HEK293 (cell line): ENCODE data around the gene RBBP8NL.
A peak's percentile ranks its signal among the peaks of the same experiment; 100 is the strongest.

Source experiments
- CTCF ChIA-PET: fragments of 350-600 bp; formaldehyde crosslinking; extraction: SDS; loops from one replicate; lab custom pipeline; 2021; ENCODE audit warnings: antibody characterized with exemption; lab: Yijun Ruan, JAX
- POLR2A ChIA-PET: fragments of 300-600 bp; formaldehyde crosslinking; extraction: SDS; loops from one replicate; lab custom pipeline; 2020; ENCODE audit warnings: antibody characterized with exemption, inconsistent platforms; lab: Yijun Ruan, JAX
- H3K27ac ChIP-seq: fragments of 200-500 bp; sonication (Bioruptor generic); 2 replicates; pipeline ENCODE4 v1.5.1; 2014; ENCODE audit warnings: low read depth, low read length, control low read depth, inconsistent platforms; ENCODE audit errors: extremely low read depth
- H3K36me3 ChIP-seq, 2 experiments: fragments of 200-500 bp in 1 of 2; sonication (Bioruptor generic) in 1 of 2; 1 replicate in 1 of 2; 2 replicates in 1 of 2; pipeline ENCODE4 v1.5.1; 2014 to 2017; ENCODE audit warnings: inconsistent platforms in 2 of 2, low read length in 2 of 2; ENCODE audit not compliant: control insufficient read depth in 2 of 2, insufficient read depth in 1 of 2
- H3K4me1 ChIP-seq: fragments of 200-500 bp; sonication (Bioruptor generic); 2 replicates; pipeline ENCODE4 v1.5.1; 2014; ENCODE audit warnings: mild to moderate bottlenecking, low read length, inconsistent platforms; ENCODE audit not compliant: control insufficient read depth, insufficient read depth
- H3K4me3 ChIP-seq: 2 replicates; pipeline ENCODE4 v1.5.1; 2011; ENCODE audit warnings: low read depth, mild to moderate bottlenecking, control low read depth, low read length, moderate library complexity
- H3K9me3 ChIP-seq: fragments of 200-500 bp; sonication (Bioruptor generic); 2 replicates; pipeline ENCODE4 v1.5.1; 2014; ENCODE audit warnings: low read depth, low read length, inconsistent platforms; ENCODE audit not compliant: control insufficient read depth, insufficient read depth
- BCL11A ChIP-seq: fragments of 450-650 bp; formaldehyde crosslinking; IDR thresholded peaks from 2 replicates; pipeline ENCODE4 v1.5.1; 2016; ENCODE audit warnings: low read depth, missing biosample characterization, missing genetic modification characterization
- BCL11B ChIP-seq: fragments of 450-650 bp; formaldehyde crosslinking; IDR thresholded peaks from 2 replicates; pipeline ENCODE4 v1.5.1; 2016; ENCODE audit warnings: low read depth, missing biosample characterization, missing genetic modification characterization
- GLIS1 ChIP-seq: fragments of 450-650 bp; formaldehyde crosslinking; IDR thresholded peaks from 2 replicates; pipeline ENCODE4 v1.5.1; 2016; ENCODE audit warnings: missing biosample characterization, missing genetic modification characterization
- GLIS2 ChIP-seq: fragments of 450-650 bp; formaldehyde crosslinking; IDR thresholded peaks from 2 replicates; pipeline ENCODE4 v1.5.1; 2016; ENCODE audit warnings: missing biosample characterization, missing genetic modification characterization
- HOXC10 ChIP-seq: sonication (generic); formaldehyde crosslinking; IDR thresholded peaks from 2 replicates; pipeline ENCODE4 v1.8.1; 2023; ENCODE audit warnings: mild to moderate bottlenecking, missing genetic modification reagents
- KLF1 ChIP-seq: fragments of 450-650 bp; formaldehyde crosslinking; IDR thresholded peaks from 2 replicates; pipeline ENCODE4 v1.5.1; 2016; ENCODE audit warnings: missing biosample characterization, missing genetic modification characterization
- MEIS1 ChIP-seq: sonication (generic); formaldehyde crosslinking; IDR thresholded peaks from 2 replicates; pipeline ENCODE4 v1.8.1; 2022; ENCODE audit warnings: missing genetic modification reagents, mild to moderate bottlenecking, borderline replicate concordance
- SCRT1 ChIP-seq: fragments of 450-650 bp; formaldehyde crosslinking; IDR thresholded peaks from 2 replicates; pipeline ENCODE4 v1.5.1; 2016; ENCODE audit warnings: missing biosample characterization, missing genetic modification characterization, borderline replicate concordance
- SCRT2 ChIP-seq: fragments of 450-650 bp; formaldehyde crosslinking; IDR thresholded peaks from 2 replicates; pipeline ENCODE4 v1.5.1; 2016; ENCODE audit warnings: missing biosample characterization, missing genetic modification characterization
- SP2 ChIP-seq: fragments of 450-650 bp; formaldehyde crosslinking; IDR thresholded peaks from 2 replicates; pipeline ENCODE4 v1.5.1; 2016; ENCODE audit warnings: missing biosample characterization, missing genetic modification characterization
- SP3 ChIP-seq: fragments of 450-650 bp; formaldehyde crosslinking; IDR thresholded peaks from 2 replicates; pipeline ENCODE4 v1.5.1; 2016; ENCODE audit warnings: missing biosample characterization, missing genetic modification characterization
- ZBTB20 ChIP-seq: fragments of 450-650 bp; formaldehyde crosslinking; IDR thresholded peaks from 2 replicates; pipeline ENCODE4 v1.5.1; 2016; ENCODE audit warnings: missing biosample characterization, missing genetic modification characterization
- ZBTB48 ChIP-seq: fragments of 450-650 bp; formaldehyde crosslinking; IDR thresholded peaks from 2 replicates; pipeline ENCODE4 v1.5.1; 2016; ENCODE audit warnings: missing biosample characterization, missing genetic modification characterization
- ZBTB8A ChIP-seq: fragments of 450-650 bp; formaldehyde crosslinking; IDR thresholded peaks from 2 replicates; pipeline ENCODE4 v1.5.1; 2016; ENCODE audit warnings: missing biosample characterization, missing genetic modification characterization
- ZFP3 ChIP-seq: fragments of 450-650 bp; formaldehyde crosslinking; IDR thresholded peaks from 2 replicates; pipeline ENCODE4 v1.5.1; 2016; ENCODE audit warnings: low read depth, missing biosample characterization, missing genetic modification characterization
- ZNF132 ChIP-seq: fragments of 450-650 bp; formaldehyde crosslinking; IDR thresholded peaks from 2 replicates; pipeline ENCODE4 v1.5.1; 2017; ENCODE audit warnings: missing biosample characterization, missing genetic modification characterization, borderline replicate concordance
- ZNF157 ChIP-seq: fragments of 450-650 bp; formaldehyde crosslinking; IDR thresholded peaks from 2 replicates; pipeline ENCODE4 v1.5.1; 2016; ENCODE audit warnings: missing biosample characterization, missing genetic modification characterization
- ZNF184 ChIP-seq: fragments of 450-650 bp; IDR thresholded peaks from 2 replicates; pipeline ENCODE4 v1.5.1; 2018; ENCODE audit warnings: missing biosample characterization, mild to moderate bottlenecking, missing genetic modification characterization
- ZNF211 ChIP-seq: fragments of 450-650 bp; formaldehyde crosslinking; IDR thresholded peaks from 2 replicates; pipeline ENCODE4 v1.5.1; 2016; ENCODE audit warnings: low read depth, missing biosample characterization, missing genetic modification characterization
- ZNF311 ChIP-seq: fragments of 450-650 bp; formaldehyde crosslinking; IDR thresholded peaks from 2 replicates; pipeline ENCODE4 v1.5.1; 2017; ENCODE audit warnings: missing biosample characterization, missing genetic modification characterization, borderline replicate concordance
- ZNF335 ChIP-seq: fragments of 450-650 bp; formaldehyde crosslinking; conservative IDR thresholded peaks from 2 replicates; pipeline ENCODE4 v1.5.1; 2016; ENCODE audit warnings: missing biosample characterization, missing genetic modification characterization
- ZNF350 ChIP-seq: fragments of 450-650 bp; formaldehyde crosslinking; IDR thresholded peaks from 2 replicates; pipeline ENCODE4 v1.5.0; 2017; ENCODE audit warnings: missing biosample characterization, mild to moderate bottlenecking, missing genetic modification characterization
- ZNF37A ChIP-seq: fragments of 450-650 bp; IDR thresholded peaks from 2 replicates; pipeline ENCODE4 v1.5.1; 2018; ENCODE audit warnings: missing biosample characterization, missing genetic modification characterization
- ZNF560 ChIP-seq: fragments of 450-650 bp; formaldehyde crosslinking; IDR thresholded peaks from 2 replicates; pipeline ENCODE4 v1.5.1; 2017; ENCODE audit warnings: missing biosample characterization, missing genetic modification characterization, borderline replicate concordance
- ZNF585B ChIP-seq: fragments of 450-650 bp; formaldehyde crosslinking; IDR thresholded peaks from 2 replicates; pipeline ENCODE4 v1.5.1; 2016; ENCODE audit warnings: missing biosample characterization, missing genetic modification characterization
- ZNF624 ChIP-seq: fragments of 450-650 bp; formaldehyde crosslinking; IDR thresholded peaks from 2 replicates; pipeline ENCODE4 v1.5.1; 2017; ENCODE audit warnings: missing biosample characterization, missing genetic modification characterization
- ZNF654 ChIP-seq: fragments of 450-650 bp; formaldehyde crosslinking; IDR thresholded peaks from 2 replicates; pipeline ENCODE4 v1.5.1; 2016; ENCODE audit warnings: low read depth, missing biosample characterization, missing genetic modification characterization
- ZNF658 ChIP-seq: fragments of 450-650 bp; formaldehyde crosslinking; IDR thresholded peaks from 2 replicates; pipeline ENCODE4; 2016; ENCODE audit warnings: missing biosample characterization, missing genetic modification characterization
- ZNF677 ChIP-seq: fragments of 450-650 bp; IDR thresholded peaks from 2 replicates; pipeline ENCODE4 v1.5.0; 2018; ENCODE audit warnings: missing biosample characterization, mild to moderate bottlenecking, missing genetic modification characterization, moderate library complexity
- ZNF837 ChIP-seq: fragments of 450-650 bp; formaldehyde crosslinking; IDR thresholded peaks from 2 replicates; pipeline ENCODE4 v1.5.1; 2016; ENCODE audit warnings: missing biosample characterization, missing genetic modification characterization
- ZNF843 ChIP-seq: fragments of 450-650 bp; formaldehyde crosslinking; IDR thresholded peaks from 2 replicates; pipeline ENCODE4 v1.5.1; 2016; ENCODE audit warnings: missing biosample characterization, missing genetic modification characterization
- ZXDB ChIP-seq: fragments of 450-650 bp; formaldehyde crosslinking; IDR thresholded peaks from 2 replicates; pipeline ENCODE4 v1.5.1; 2016; ENCODE audit warnings: missing biosample characterization, missing genetic modification characterization
- TF ChIP-seq, protein P1 (sequence below): fragments of 450-650 bp; formaldehyde crosslinking; IDR thresholded peaks from 2 replicates; pipeline ENCODE4 v1.5.1; 2016; ENCODE audit warnings: missing biosample characterization, missing genetic modification characterization, low read depth
- TF ChIP-seq, protein P2 (sequence below): fragments of 450-650 bp; formaldehyde crosslinking; IDR thresholded peaks from 2 replicates; pipeline ENCODE4 v1.5.1; 2017; ENCODE audit warnings: missing biosample characterization, mild to moderate bottlenecking, missing genetic modification characterization, moderate library complexity
- TF ChIP-seq, protein P3 (sequence below): fragments of 450-650 bp; formaldehyde crosslinking; IDR thresholded peaks from 2 replicates; pipeline ENCODE4 v1.5.1; 2016; ENCODE audit warnings: missing biosample characterization, missing genetic modification characterization

Gene RBBP8NL

DNA sequence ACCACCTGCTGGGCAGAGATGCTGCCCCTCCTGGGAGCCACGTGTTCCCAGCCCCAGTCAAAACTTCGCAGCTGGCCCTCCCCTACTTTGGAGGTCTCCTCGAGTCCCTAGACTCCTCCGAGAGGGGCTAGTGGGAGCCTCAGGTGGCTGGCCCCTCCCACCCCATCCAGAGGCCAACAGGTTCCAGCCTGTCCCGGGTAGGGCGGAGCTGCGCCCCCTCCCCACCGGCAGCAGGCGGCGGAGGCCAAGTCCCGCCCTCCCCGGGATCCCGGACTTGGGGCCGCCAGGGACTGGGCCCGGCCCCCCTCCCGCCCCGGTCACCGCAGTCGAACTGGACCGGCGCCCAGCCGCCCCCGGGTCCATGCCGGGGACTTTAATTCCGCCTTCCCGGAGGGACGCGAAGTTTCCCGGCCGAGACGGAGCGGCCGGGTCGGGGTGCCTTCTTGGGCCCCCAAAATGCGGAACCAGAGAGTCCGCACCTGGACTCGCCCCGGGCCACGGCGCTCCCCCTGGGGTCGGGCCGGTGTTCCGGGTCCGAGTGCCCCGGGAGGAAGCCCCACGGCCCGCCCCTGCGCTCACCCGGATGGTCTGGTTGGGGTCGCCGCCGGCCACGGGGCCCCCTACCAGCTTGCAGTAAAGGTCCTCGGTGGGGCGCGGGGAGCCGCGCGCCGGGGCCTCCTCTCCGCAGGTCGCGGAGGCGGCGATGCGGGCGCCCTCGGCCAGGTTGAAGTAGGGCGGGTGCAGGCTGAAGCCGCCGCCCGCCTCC, 60.8 kb downstream of the RBBP8NL start:
- CTCF ChIA-PET, result interaction anchor here (0.8 to 1.4 kb wide), 2 partner anchors 9 to 16 kb away, joined by 3 to 4 read pairs; no protein-coding TSS in a partner anchor
- H3K4me3 ChIP-seq, result peak overlapping the region; percentile 67
- H3K36me3 ChIP-seq, result peaks cover 0 to 11% of the 10 kb centered on the region in 2 experiments; a peak in 1 of 3 replicates
- H3K9me3 ChIP-seq, result no peaks in the 10 kb centered on the region
- POLR2A ChIA-PET, result interaction anchor here (0.6 to 2.8 kb wide), 11 partner anchors 9 to 442 kb away, joined by 3 to 24 read pairs (median 3); partner anchors contain the start of gene RPS21
- peak overlapping the region; percentile 89 for H3K27ac ChIP-seq
- peaks cover 34% of the 10 kb centered on the region for H3K4me1 ChIP-seq
- peak; percentile 45 for TF ChIP-seq GLIS1 (tag by site-specific recombination)
- peak; percentile 60; the same call in 1 of the 2 replicates for TF ChIP-seq ZBTB8A (tag by site-specific recombination)
- TF ChIP-seq ZNF624 (tag by site-specific recombination), result no peak
- no peak for TF ChIP-seq BCL11B
- 0 out of 2 replicates have a peak, but pooled peaks have one; percentile 27 for TF ChIP-seq ZXDB (tag by site-specific recombination)
- TF ChIP-seq HOXC10 (CRISPR knock-in tag), result no peak
- TF ChIP-seq KLF1 (tag by site-specific recombination), result peak; percentile 60; the same call in 1 of the 2 replicates
- no peak for TF ChIP-seq ZNF585B (tag by site-specific recombination)
- no peak for TF ChIP-seq ZNF184 (tag by site-specific recombination)
- no peak for TF ChIP-seq ZNF837
- TF ChIP-seq ZNF37A (tag by site-specific recombination), result no peak
- peak; percentile 93 for TF ChIP-seq SCRT1 (tag by site-specific recombination)
- no peak for TF ChIP-seq ZNF311
- TF ChIP-seq ZNF157 (tag by site-specific recombination), result no peak
- TF ChIP-seq, protein P1, sequence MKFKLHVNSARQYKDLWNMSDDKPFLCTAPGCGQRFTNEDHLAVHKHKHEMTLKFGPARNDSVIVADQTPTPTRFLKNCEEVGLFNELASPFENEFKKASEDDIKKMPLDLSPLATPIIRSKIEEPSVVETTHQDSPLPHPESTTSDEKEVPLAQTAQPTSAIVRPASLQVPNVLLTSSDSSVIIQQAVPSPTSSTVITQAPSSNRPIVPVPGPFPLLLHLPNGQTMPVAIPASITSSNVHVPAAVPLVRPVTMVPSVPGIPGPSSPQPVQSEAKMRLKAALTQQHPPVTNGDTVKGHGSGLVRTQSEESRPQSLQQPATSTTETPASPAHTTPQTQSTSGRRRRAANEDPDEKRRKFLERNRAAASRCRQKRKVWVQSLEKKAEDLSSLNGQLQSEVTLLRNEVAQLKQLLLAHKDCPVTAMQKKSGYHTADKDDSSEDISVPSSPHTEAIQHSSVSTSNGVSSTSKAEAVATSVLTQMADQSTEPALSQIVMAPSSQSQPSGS, result no peak
- peak; percentile 74 for TF ChIP-seq ZNF335 (tag by site-specific recombination)
- peak; percentile 72 for TF ChIP-seq SP3 (tag by site-specific recombination)
- TF ChIP-seq ZNF843 (tag by site-specific recombination), result 0 out of 2 replicates have a peak, but pooled peaks have one; percentile 11
- no peak for TF ChIP-seq ZNF560 (tag by site-specific recombination)
- no peak for TF ChIP-seq ZNF654 (tag by site-specific recombination)
- TF ChIP-seq SCRT2 (tag by site-specific recombination), result peak; percentile 98
- TF ChIP-seq MEIS1 (CRISPR knock-in tag), result no peak
- TF ChIP-seq ZNF658, result no peak
- no peak for TF ChIP-seq ZNF350 (tag by site-specific recombination)
- TF ChIP-seq, protein P2, sequence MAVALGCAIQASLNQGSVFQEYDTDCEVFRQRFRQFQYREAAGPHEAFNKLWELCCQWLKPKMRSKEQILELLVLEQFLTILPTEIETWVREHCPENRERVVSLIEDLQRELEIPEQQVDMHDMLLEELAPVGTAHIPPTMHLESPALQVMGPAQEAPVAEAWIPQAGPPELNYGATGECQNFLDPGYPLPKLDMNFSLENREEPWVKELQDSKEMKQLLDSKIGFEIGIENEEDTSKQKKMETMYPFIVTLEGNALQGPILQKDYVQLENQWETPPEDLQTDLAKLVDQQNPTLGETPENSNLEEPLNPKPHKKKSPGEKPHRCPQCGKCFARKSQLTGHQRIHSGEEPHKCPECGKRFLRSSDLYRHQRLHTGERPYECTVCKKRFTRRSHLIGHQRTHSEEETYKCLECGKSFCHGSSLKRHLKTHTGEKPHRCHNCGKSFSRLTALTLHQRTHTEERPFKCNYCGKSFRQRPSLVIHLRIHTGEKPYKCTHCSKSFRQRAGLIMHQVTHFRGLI, result peak; percentile 85; the same call in 1 of the 2 replicates
- no peak for TF ChIP-seq ZNF132 (tag by site-specific recombination)
- no peak for TF ChIP-seq ZFP3 (tag by site-specific recombination)
- 0 out of 2 replicates have a peak, but pooled peaks have one; percentile 13 for TF ChIP-seq BCL11A (tag by site-specific recombination)
- TF ChIP-seq ZNF677 (tag by site-specific recombination), result 0 out of 2 replicates have a peak, but pooled peaks have one; percentile 21
- TF ChIP-seq SP2 (tag by site-specific recombination), result peak; percentile 74
- peak; percentile 26 for TF ChIP-seq ZBTB20 (tag by site-specific recombination)
- TF ChIP-seq GLIS2, result peak; percentile 91
- TF ChIP-seq ZBTB48 (tag by site-specific recombination), result no peak
- no peak for TF ChIP-seq ZNF211 (tag by site-specific recombination)
- TF ChIP-seq, protein P3, sequence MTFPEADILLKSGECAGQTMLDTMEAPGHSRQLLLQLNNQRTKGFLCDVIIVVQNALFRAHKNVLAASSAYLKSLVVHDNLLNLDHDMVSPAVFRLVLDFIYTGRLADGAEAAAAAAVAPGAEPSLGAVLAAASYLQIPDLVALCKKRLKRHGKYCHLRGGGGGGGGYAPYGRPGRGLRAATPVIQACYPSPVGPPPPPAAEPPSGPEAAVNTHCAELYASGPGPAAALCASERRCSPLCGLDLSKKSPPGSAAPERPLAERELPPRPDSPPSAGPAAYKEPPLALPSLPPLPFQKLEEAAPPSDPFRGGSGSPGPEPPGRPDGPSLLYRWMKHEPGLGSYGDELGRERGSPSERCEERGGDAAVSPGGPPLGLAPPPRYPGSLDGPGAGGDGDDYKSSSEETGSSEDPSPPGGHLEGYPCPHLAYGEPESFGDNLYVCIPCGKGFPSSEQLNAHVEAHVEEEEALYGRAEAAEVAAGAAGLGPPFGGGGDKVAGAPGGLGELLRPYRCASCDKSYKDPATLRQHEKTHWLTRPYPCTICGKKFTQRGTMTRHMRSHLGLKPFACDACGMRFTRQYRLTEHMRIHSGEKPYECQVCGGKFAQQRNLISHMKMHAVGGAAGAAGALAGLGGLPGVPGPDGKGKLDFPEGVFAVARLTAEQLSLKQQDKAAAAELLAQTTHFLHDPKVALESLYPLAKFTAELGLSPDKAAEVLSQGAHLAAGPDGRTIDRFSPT (tag by site-specific recombination), result no peak
